K562 (cell line): ENCODE data around the gene ZDHHC24. TPM values are rescaled to one million over a fixed set of nuclear protein-coding genes. Genes with fewer than 3 reads are reported as not detected.
A peak's percentile ranks its signal among the peaks of the same experiment; 100 is the strongest.

Source experiments
- ATAC-seq: fragments of 200-7000 bp; cut with Tn5 transposase; 3 replicates; pipeline ENCODE4 v1.9.1; 2020; ENCODE audit warnings: moderate library complexity
- BruUV-seq: library from RNA; stranded (reverse); fragments of 400-500 nt; replicated peaks from 2 replicates; lab custom pipeline; 2021; lab: Mats Ljungman, UMichigan
- CTCF ChIA-PET: fragments of 300-600 bp; formaldehyde crosslinking; extraction: SDS; loops from one replicate; lab custom pipeline; 2021; ENCODE audit warnings: low intra/inter-chr PET ratio; lab: Yijun Ruan, JAX
- POLR2A ChIA-PET: fragments of 300-600, 350-650 bp; sonication (Branson Sonifier 250); formaldehyde crosslinking; extraction: SDS; loops from one replicate; lab custom pipeline; 2021; ENCODE audit warnings: antibody characterized with exemption, inconsistent platforms; lab: Yijun Ruan, JAX
- DNase-seq, 4 experiments: peaks; one replicate each; pipeline versions ENCODE4 v3.0.0 to v3.0.0-alpha.2; 2011 to 2018; ENCODE audit warnings: low spot score in 3 of 4, mixed read lengths in 3 of 4; ENCODE audit errors: extremely low read depth in 1 of 4
- FAIRE-seq: peaks from 2 replicates; lab custom pipeline; 2011; peaks lifted over from hg19 to GRCh38; lab: Jason Lieb, UNC
- H2AFZ ChIP-seq: 2 replicates; pipeline ENCODE4 v1.6.0; 2011; ENCODE audit warnings: low read depth, low read length, control low read depth, inconsistent platforms
- H3K27ac ChIP-seq: fragments of 200-600 bp; 3 replicates; pipeline ENCODE4 v1.8.0; 2011; ENCODE audit warnings: low read depth, mild to moderate bottlenecking, control low read depth, inconsistent platforms, low read length, moderate library complexity, mixed read lengths; ENCODE audit errors: extremely low read depth
- H3K27me3 ChIP-seq, 2 experiments: fragments of 300-600 bp in 1 of 2; 2 replicates in 1 of 2; 3 replicates in 1 of 2; pipeline versions ENCODE4 v1.6.0 to v1.8.0; 2011; ENCODE audit warnings: inconsistent platforms in 2 of 2, low read length in 2 of 2, mild to moderate bottlenecking in 1 of 2, mixed read lengths in 1 of 2, moderate library complexity in 1 of 2; ENCODE audit not compliant: control insufficient read depth in 2 of 2, insufficient read depth in 2 of 2
- H3K36me3 ChIP-seq: fragments of 300-600 bp; 3 replicates; pipeline ENCODE4 v1.8.0; 2011; ENCODE audit warnings: mild to moderate bottlenecking, low read length, inconsistent platforms; ENCODE audit not compliant: control insufficient read depth, insufficient read depth
- H3K4me1 ChIP-seq, 2 experiments: fragments of 200-600 bp in 1 of 2; replicated peaks in 1 of 2; 2 replicates in 1 of 2; 3 replicates in 1 of 2; pipeline versions ENCODE4 v1.5.1 to v1.8.0; 2011; ENCODE audit warnings: inconsistent platforms in 2 of 2, low read length in 2 of 2, mild to moderate bottlenecking in 1 of 2, mixed read lengths in 1 of 2, moderate library complexity in 1 of 2; ENCODE audit not compliant: control insufficient read depth in 2 of 2, insufficient read depth in 2 of 2
- H3K4me2 ChIP-seq: 2 replicates; pipeline ENCODE4 v1.6.1; 2011; ENCODE audit warnings: low read length, control low read depth, inconsistent platforms, mixed read lengths; ENCODE audit not compliant: insufficient read depth
- H3K4me3 ChIP-seq: fragments of 200-600 bp; sonication (generic), shearing (Covaris generic); 2 replicates; pipeline ENCODE4 v1.5.1; 2016; ENCODE audit warnings: control low read depth, inconsistent platforms
- H3K79me2 ChIP-seq: fragments of 200-600 bp; 3 replicates; pipeline ENCODE4 v1.8.0; 2011; ENCODE audit warnings: low read length, inconsistent platforms; ENCODE audit not compliant: control insufficient read depth, insufficient read depth
- H3K9ac ChIP-seq, 2 experiments: 2 replicates each; pipeline versions ENCODE4 v1.6.0 to v1.6.1; 2011; ENCODE audit warnings: low read depth in 2 of 2, low read length in 2 of 2, control low read depth in 1 of 2, inconsistent platforms in 1 of 2, mild to moderate bottlenecking in 1 of 2, mixed read lengths in 1 of 2; ENCODE audit not compliant: insufficient read depth in 1 of 2
- H3K9me1 ChIP-seq: one replicate; pipeline ENCODE4 v1.6.0; 2011; ENCODE audit warnings: inconsistent platforms, mild to moderate bottlenecking, low read length, moderate library complexity; ENCODE audit not compliant: control insufficient read depth, insufficient read depth
- H3K9me3 ChIP-seq: replicated peaks from 2 replicates; pipeline ENCODE4 v1.5.1; 2011; ENCODE audit warnings: low read depth, low read length, inconsistent platforms; ENCODE audit not compliant: control insufficient read depth, insufficient read depth
- H4K20me1 ChIP-seq: replicated peaks from 2 replicates; pipeline ENCODE4 v1.6.1; 2011; ENCODE audit warnings: low read length, inconsistent platforms, mixed read lengths; ENCODE audit not compliant: control insufficient read depth, insufficient read depth
- DPF2 ChIP-seq: fragments of 450-650 bp; IDR thresholded peaks from 2 replicates; pipeline ENCODE4 v1.6.1; 2016
- ETS1 ChIP-seq: conservative IDR thresholded peaks from 2 replicates; pipeline ENCODE4 v1.6.1; 2011; ENCODE audit warnings: low read depth, mild to moderate bottlenecking, low read length; ENCODE audit not compliant: control insufficient read depth
- GTF2B ChIP-seq: IDR thresholded peaks from 2 replicates; pipeline ENCODE4 v1.6.1; 2011; ENCODE audit not compliant: insufficient read length; ENCODE audit errors: extremely low read depth
- JUNB ChIP-seq: fragments of 450-650 bp; formaldehyde crosslinking; conservative IDR thresholded peaks from 2 replicates; pipeline ENCODE4 v1.4.0; 2020; ENCODE audit warnings: mild to moderate bottlenecking
- PHB ChIP-seq: fragments of 250-450 bp; sonication (Bioruptor Pico); IDR thresholded peaks from 2 replicates; pipeline ENCODE4 v1.5.0; 2021
- PHF20 ChIP-seq: fragments of 450-650 bp; IDR thresholded peaks from 2 replicates; pipeline ENCODE4 v1.6.1; 2018; ENCODE audit not compliant: partially characterized antibody
- PTTG1 ChIP-seq: fragments of 450-650 bp; IDR thresholded peaks from 2 replicates; pipeline ENCODE4 v1.6.1; 2016; ENCODE audit warnings: low read depth, mild to moderate bottlenecking, missing genetic modification characterization, missing compliant biosample characterization
- SMARCE1 ChIP-seq: fragments of 450-650 bp; IDR thresholded peaks from 2 replicates; pipeline ENCODE4 v1.7.1; 2016; ENCODE audit warnings: mild to moderate bottlenecking
- WGBS: fragments of 100-300 bp; shearing (Covaris generic); methylation state at CpG from one replicate; pipeline ENCODE4 v1.1.6; 2016; ENCODE audit warnings: low coverage, mixed read lengths; ENCODE audit not compliant: insufficient coverage; ENCODE audit errors: missing lambda C conversion rate; 5-methylcytosine and 5-hydroxymethylcytosine counted together
- in situ Hi-C: fragments of 300-500 bp; cut with MboI; formaldehyde crosslinking; loops from 4 replicates; pipeline ENCODE4 v1.15.0; 2018; ENCODE audit warnings: inconsistent platforms, mixed read lengths
- intact Hi-C: fragments of 100-400 bp; cut with micrococcal nuclease; formaldehyde crosslinking; loops from 2 replicates; pipeline ENCODE4 v1.14.2; 2022
- polyA plus RNA-seq, 8 experiments: library from polyadenylated mRNA; depleted of rRNA in 4 of 8; stranded (reverse) in 5 of 8; unstranded in 3 of 8; fragments of >200 nt; fragmentation: Nextera tagmentation in 2 of 8; fragmentation: Illumina TruSeq in 1 of 8; extraction: Ambion mirVana in 2 of 8; extraction: Trizol in 1 of 8; gene quantifications; 2 replicates each; pipeline versions ENCODE4 v1.2.1 to v1.2.3, GENCODE V29; 2011 to 2014; ENCODE audit warnings: inconsistent platforms in 1 of 8, missing spikeins in 1 of 8
- total RNA-seq, 7 experiments: library from RNA; depleted of rRNA in 6 of 7; stranded (reverse); fragments of >200 nt in 6 of 7; fragmentation: Illumina TruSeq in 2 of 7; extraction: Trizol in 2 of 7; gene quantifications; 2 replicates each; pipeline versions ENCODE4 v1.2.1 to v1.2.3, GENCODE V29; 2011 to 2021; ENCODE audit warnings: low replicate concordance in 1 of 7

Gene ZDHHC24
- total and polyA plus RNA-seq, 9 of the 15 experiments (the other 6 are each of a cell fraction or from before 2014, with no cell fraction given), result 0.45 to 11.2 (median 2.7) TPM

DNA sequence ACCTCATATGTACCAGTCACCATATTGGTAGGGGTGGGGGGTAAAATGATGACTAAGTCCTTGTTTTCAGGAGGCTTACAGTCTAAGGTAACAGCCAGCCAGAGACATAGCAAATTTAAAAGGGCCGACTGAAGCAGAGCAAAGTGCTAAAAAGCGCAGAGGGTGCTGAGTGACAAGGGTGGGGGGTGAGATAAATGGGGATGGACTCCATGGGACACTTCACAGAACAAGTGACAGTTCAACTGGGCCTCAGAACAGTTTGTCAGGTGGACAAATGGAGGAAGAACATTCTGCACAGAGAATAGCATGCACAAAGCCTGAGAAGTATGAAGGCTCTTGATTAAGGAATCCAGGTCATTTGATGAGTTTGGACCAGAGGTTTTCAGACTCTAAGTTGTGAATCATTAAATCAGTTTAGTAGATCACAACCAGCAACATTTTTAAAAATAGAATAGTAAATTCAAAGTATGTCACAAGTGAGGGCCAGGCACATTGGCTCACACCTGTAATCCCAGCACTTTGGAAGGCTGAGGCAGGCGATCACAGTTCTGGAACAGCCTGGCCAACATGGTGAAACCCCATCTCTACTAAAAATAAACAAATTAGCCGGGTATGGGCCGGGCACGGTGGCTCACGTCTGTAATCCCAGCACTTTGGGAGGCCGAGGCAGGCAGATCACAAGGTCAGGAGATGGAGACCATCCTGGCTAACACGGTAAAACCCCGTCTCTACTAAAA lies 21.4 kb downstream of the ZDHHC24 start:
- ATAC-seq (no peak), FAIRE-seq (no peak), DNase-seq (no peak)
- Histone ChIP-seq H3K4me1 (peaks cover 0 to 4% of the 10 kb centered on the region in 2 experiments; a peak in 1 of 5 replicates), H3K27me3 (no peaks in the 10 kb centered on the region), H4K20me1 (no peaks in the 10 kb centered on the region), H3K9me1 (no peaks in the 10 kb centered on the region), H3K36me3 (peaks cover 15% of the 10 kb centered on the region; the same call in 1 of the 3 replicates), H3K9ac (no peak overlapping the region), H3K27ac (no peak overlapping the region), H3K79me2 (no peaks in the 10 kb centered on the region), H2AFZ (no peak overlapping the region), H3K4me2 (no peak overlapping the region), H3K9me3 (no peaks in the 10 kb centered on the region), H3K4me3 (no peak overlapping the region)
- ChIA-PET POLR2A (no interaction called here), CTCF (no interaction called here)
- BruUV-seq, result no TSS peak
- intact Hi-C loops (no loop called here), in situ Hi-C loops (no loop called here)
- no peak for TF ChIP-seq GTF2B
- WGBS, result 76% methylated on average over 9 of the region's 10 CpGs

GRCh38 chr11:66523611-66524010 lies 22.2 kb downstream of the ZDHHC24 start:
- peaks cover 0 to 4% of the 10 kb centered on the region in 2 experiments; a peak in 1 of 5 replicates for H3K4me1 ChIP-seq
- no peak overlapping the region for H3K27ac ChIP-seq
- in situ Hi-C loops (no loop called here), intact Hi-C loops (no loop called here)
- H2AFZ ChIP-seq, result no peak overlapping the region
- DNase-seq (no peak), ATAC-seq (no peak), FAIRE-seq (no peak)
- H3K4me3 ChIP-seq, result no peak overlapping the region
- TF ChIP-seq JUNB (CRISPR knock-in tag) (no peak), PHF20 (no peak), PHB (CRISPR knock-in tag) (no peak), SMARCE1 (no peak), ETS1 (no peak), PTTG1 (tag) (no peak), DPF2 (no peak)
- H3K4me2 ChIP-seq, result no peak overlapping the region
- CTCF ChIA-PET, result no interaction called here
- POLR2A ChIA-PET, result no interaction called here
- H3K27me3 ChIP-seq, result no peaks in the 10 kb centered on the region
- WGBS, result 84% methylated on average over 11 of the region's 11 CpGs
- no peaks in the 10 kb centered on the region for H3K9me1 ChIP-seq
- H3K36me3 ChIP-seq, result peaks cover 15% of the 10 kb centered on the region; the same call in 1 of the 3 replicates
- H3K79me2 ChIP-seq, result no peaks in the 10 kb centered on the region
- H4K20me1 ChIP-seq, result no peaks in the 10 kb centered on the region
- BruUV-seq, result no TSS peak
- no peaks in the 10 kb centered on the region for H3K9me3 ChIP-seq
- H3K9ac ChIP-seq, result peak overlapping the region in 1 of 2 experiments; percentile 68; a peak in 1 of 4 replicates
